Amniotic epithelial cell (primary cell): ENCODE measurements around the gene ALS2.

Experiments used
- DNase-seq: peaks from one replicate; pipeline ENCODE4 v3.0.0-alpha.2; 2010; ENCODE audit warnings: low read depth

The ALS2 gene

GRCh38 chr2:201754717-201755415 lies 25.9 kb downstream of the ALS2 start:
- DNase-seq: peak; percentile 61

- DNase-seq: no peak
These were observed 29.2 kb downstream of the ALS2 start for GRCh38 chr2:201751566-201751965.

- no peak for DNase-seq
These were observed 34.2 kb downstream of the ALS2 start for GRCh38 chr2:201746551-201746950.

DNA sequence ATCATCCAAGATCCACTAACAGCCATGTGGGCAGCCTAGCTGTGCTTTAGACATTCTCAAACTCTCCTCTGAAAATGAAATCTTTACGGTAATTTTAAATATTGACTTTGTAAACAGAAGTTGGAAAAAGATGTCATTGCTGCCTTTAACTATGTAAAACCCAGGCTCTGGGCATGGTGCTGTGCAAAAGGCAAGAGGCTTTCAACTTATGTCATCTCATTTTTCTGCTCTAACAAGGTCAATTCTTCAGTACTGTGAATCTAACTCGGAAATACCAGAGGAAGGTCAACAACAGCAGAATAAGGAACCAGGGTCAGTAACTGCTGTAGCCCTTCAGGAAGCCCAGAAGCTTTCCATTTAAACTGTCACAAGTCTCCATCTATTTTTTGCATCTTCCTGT lies 45.2 kb downstream of the ALS2 start:
- no peak for DNase-seq

GRCh38 chr2:201734111-201734510 lies 46.6 kb downstream of the ALS2 start:
- no peak for DNase-seq

DNA sequence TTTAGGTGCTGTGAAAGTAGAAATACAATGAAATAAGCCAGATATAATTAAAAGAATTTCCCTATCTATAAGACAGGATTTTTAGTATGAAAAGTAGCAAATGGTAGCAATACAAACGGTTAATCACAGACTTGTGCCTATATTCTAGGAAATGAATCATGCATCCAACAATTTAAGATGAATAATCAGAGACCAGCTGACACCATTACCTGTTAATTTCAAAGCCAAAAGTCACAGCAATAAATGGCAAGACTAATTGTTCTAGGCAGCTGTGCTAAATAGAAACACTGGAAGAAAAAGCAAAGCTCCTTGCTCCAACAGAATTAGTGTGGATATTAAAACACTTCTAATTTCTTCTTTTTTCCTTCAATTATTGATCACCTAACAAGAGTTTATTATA lies 47.2 kb downstream of the ALS2 start:
- DNase-seq: no peak

GRCh38 chr2:201730651-201731285 lies 50.0 kb downstream of the ALS2 start:
- no peak for DNase-seq

DNA sequence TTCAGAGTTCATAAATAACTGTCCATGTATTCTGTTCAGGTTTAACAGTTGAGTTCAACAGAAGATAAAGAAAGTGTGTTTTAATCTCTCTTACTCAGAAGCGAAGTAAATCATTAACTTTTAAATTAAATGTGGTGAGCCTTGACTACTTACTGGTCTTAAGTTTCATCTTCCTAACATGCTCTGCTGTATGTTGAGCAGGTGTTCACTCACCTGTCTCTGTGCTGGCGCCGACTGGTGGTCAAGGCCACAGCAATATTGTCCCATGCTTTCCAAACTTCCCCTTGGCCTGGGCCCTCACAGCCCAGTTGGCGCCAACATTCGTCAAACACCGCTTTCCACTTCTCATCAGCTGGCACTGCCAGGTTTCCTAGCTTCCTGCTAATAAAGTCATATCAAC lies 65.3 kb downstream of the ALS2 start:
- DNase-seq: no peak

DNA sequence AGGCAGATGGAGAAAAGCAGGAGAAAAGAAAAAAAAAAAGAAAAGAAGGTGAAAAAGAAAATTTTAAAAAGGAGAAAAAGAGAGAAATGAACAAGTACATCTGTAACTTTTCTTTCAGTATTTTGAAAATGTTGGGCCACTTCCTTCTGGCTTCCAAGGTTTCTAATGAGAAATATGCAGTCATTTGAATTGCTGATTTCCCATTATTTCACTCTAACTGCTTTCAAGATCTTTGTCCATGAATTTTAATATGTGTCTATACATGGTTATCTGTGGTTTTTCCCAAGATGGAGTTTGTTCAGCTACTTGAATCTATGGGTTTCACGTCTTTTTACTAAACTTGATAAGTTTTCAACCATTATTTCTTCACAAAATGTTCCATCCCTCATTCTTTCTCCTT lies 68.0 kb downstream of the ALS2 start:
- DNase-seq: no peak

DNA sequence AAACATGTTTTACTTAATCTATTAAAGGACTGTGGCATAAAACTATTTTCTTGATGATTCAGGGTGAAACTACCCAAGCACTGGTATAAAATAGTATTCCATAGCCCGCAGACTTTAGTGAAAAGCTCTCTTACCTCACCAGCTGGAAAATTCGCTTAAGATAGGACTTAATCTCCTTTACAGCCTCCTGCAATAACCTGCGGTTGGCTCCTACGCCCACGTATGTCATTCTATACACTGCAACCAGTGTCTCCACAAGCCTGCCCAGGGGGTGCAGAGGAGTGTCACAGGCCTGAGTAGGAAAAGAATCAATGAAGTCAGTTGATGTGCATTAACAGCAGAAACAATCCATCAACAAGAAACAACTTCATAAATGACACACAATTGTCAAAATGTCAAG lies 71.0 kb downstream of the ALS2 start:
- DNase-seq: peak; percentile 59

DNA sequence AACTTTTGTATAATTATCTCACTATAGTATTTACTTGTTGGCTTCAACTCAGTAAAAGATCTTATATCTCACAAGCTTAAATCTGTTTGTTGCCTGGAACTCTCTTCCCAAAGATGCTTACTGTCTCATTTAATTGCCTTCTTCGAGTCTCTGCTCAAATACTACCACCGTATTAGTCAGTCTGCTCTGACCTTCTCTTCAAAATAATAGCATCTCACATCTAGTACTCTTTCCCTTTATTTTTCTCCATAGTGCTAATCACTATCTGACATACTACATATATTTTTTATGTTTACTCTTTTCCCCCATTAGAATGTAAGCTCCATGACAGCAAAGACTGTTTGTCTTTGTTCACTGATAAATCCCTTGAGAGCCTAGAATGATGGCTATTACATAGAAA lies 71.7 kb downstream of the ALS2 start:
- DNase-seq: no peak

- DNase-seq: peak; percentile 30
These were observed 73.0 kb downstream of the ALS2 start for GRCh38 chr2:201707753-201708152.

DNA sequence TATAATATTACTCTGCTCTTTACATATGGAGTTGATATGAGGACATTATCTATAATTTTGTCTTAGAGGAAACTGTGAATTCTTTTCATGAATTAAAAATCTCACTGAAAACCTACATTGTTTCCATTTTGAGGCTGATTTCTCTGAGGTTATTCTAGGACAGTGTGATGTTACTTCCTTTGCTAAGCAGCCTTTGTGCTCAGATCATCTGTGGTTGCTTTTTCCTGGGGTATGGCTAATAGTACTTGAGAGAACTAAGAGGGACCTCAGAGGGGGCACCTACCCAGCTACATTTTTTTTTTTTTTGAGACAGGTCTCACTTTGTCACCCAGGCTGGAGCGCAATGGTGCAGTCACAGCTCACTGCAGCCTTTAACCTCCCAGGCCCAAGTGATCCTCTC lies 73.6 kb downstream of the ALS2 start:
- DNase-seq: no peak

GRCh38 chr2:201704536-201704935 lies 76.2 kb downstream of the ALS2 start:
- DNase-seq: no peak

DNA sequence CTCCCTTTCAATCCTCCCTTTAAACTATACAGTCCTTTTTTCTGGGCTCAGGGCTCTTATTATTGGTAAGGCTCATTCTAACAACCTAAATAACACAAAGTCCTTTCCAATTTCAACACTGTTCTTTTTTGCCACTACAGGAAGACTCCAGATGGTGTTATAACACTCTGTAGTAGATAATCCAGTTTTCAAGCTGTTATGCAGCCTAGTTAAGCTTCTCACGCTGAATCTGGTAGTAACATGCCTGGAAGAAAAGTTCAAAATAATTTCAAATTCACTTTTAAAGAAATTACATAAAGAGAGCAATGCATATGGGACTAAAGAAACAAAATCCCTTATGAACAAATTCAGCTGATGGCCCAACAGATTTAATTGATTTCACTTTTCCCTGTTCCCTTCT lies 79.1 kb downstream of the ALS2 start:
- no peak for DNase-seq

GRCh38 chr2:201699416-201699815 lies 81.3 kb downstream of the ALS2 start:
- DNase-seq: no peak

DNA sequence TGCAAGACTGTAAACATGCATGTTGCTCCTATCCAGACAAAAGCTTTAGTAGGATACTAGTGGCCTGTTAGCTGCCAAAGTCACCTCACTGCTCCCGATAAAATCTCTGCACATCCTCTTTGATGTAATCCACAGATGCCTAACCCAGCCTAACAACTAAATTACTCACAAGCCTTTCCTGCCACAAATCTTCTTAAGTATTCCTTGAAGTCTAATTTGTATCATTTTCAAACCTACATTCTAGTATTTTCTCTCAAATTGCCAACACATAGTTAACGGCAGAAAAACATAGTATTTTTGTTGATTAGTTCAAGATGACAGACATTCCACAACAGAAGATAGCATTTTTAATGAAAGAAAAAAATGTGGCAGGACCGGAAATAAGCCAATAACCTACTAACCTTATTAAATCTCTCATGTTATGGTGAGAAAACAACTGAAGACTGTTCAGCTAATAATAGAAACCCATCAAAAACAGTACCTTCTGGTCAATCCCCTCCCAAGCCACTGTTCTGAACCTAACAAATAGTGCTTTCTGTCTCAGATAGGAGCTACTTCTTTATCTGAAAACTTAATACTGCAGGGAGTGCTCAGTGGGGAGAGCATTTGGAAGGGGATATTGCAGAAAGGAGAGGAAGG lies 82.0 kb downstream of the ALS2 start, which contains the start of gene MPP4:
Gene MPP4 (minus strand): TSS at position 57 of the 639 bp plus-strand sequence. CDS start 4,690 bp downstream, outside the sequence.
- peak; percentile 54 for DNase-seq

DNA sequence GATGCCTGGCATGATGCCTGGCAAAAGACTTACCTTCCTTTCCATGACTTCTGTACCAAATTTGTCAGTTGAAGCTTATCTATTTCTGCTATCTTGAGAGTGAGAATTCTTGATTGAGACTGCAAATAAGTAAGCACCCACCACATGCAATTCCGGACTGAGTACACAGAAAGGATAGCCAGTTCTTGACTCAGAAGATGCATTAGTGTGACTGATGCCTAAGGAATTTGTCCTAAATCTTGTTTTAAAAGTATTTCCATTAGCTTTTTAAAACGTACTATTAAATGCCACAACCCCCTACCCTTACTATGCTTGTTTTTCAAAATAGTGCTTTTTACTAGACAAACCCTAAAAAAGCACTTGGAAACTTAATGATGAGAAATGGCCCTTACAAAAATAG lies 82.8 kb downstream of the ALS2 start:
- DNase-seq: peak; percentile 84

DNA sequence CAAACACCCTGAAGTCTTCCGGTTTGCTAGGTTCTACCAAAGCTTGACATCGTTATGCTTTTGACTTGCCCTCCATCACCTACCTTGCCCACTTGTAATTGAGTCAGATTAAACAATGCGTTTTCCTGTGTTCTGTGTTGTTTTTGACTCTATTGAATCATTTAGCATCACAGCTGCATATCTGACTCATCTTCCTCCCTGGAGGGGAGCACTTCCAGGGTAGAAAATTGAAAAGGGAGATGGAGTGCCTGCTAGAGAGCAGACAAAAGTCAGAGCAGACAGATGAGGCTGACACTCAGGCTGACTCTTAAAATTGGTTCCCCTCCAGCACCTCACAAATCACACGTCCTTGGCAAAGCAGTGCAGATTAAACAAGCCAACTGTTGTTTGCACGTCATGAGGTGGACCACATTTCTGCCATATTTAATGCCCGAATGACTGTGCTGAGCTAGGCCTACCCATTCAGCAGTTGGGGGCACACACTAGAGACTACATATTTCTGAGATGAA lies 84.5 kb downstream of the ALS2 start:
- DNase-seq: peak; percentile 83

DNA sequence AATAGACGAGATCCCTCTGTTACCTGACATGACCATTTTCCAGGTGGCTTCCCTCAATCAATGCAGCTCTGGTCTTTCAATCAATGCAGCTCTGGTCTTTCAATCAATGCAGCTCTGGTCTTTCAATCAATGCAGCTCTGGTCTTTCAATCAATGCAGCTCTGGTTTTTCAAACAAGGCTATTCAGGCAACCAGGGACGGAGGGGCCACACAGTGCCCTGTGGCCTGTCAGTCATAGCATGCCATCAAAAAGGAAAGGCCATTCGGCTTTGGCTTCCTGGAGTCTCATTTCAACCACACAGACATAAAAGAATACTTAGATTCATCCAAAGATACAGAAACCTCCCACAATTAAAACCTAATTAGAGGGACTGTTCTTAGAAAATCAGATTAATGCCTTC lies 95.6 kb downstream of the ALS2 start:
- DNase-seq: no peak

- DNase-seq: no peak
These were observed 100.0 kb downstream of the ALS2 start for GRCh38 chr2:201680743-201681142.

DNA sequence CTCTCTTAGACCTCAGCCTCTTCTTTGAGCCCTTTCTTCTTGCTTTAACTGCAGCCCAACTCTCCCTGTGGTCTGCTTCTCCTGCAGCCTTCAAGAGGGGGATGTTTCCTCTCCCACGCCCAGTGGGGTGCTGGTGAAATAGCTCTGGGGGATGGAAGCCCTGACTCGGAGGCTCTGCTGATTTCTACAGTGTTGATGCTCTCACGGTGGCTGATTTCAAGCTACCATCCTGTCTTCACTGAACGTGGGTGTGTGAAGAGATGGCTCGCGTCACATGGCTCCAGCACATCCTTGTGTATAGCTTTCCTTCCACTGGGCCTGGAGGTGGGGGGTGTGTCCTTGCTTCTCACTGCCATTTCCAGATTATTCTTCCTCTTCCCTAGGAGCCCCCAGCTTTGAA lies 102.3 kb downstream of the ALS2 start:
- no peak for DNase-seq

DNA sequence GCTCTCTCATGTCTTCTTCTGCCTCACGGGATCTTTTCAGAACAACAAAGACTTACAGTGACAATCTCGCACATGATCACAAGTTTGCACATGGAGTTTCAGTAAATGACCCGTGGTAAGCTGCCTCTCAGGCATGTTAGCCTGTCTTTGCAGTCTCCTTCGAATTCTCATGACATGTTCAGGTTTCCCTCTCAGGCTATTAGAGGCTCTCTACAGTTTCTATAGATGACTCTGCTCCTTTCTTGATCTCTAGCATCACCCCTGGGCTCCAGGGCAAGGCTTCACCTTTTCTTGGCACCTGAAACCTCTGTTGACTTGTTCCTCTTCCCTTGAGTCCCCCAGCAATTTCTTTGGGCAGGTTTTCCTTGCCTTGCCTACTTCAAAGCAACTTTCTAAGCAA lies 105.3 kb downstream of the ALS2 start:
- no peak for DNase-seq
